Measurements from ENCODE around the gene PTPRE.

Gene PTPRE

GRCh38 chr10:128060341-128061250, 153.7 kb downstream of the PTPRE start:
- no peak for DNase-seq (ENCODE audit: low spot score)

- no peak for DNase-seq (ENCODE audit: low spot score)
Measured at GRCh38 chr10:128061306-128062300, 154.7 kb downstream of the PTPRE start.

GRCh38 chr10:128062331-128062880, 155.5 kb downstream of the PTPRE start:
- no peak for DNase-seq (ENCODE audit: low spot score)

- DNase-seq (ENCODE audit: low spot score): no peak
Measured at GRCh38 chr10:128062881-128063563, 156.1 kb downstream of the PTPRE start.

- no peak for DNase-seq (ENCODE audit: low spot score)
Measured at GRCh38 chr10:128063736-128064107, 156.8 kb downstream of the PTPRE start.

- no peak for DNase-seq (ENCODE audit: low spot score)
Measured at GRCh38 chr10:128064108-128064969, 157.4 kb downstream of the PTPRE start.

- no peak for DNase-seq (ENCODE audit: low spot score)
Measured at GRCh38 chr10:128064970-128065580, 158.2 kb downstream of the PTPRE start.

GRCh38 chr10:128065881-128066534, 159.1 kb downstream of the PTPRE start:
- DNase-seq (ENCODE audit: low spot score): no peak

GRCh38 chr10:128066870-128067382, 160.0 kb downstream of the PTPRE start:
- DNase-seq (ENCODE audit: low spot score): no peak

- no peak for DNase-seq (ENCODE audit: low spot score)
Measured at GRCh38 chr10:128067691-128068397, 160.9 kb downstream of the PTPRE start.

- no peak for DNase-seq (ENCODE audit: low spot score)
Measured at GRCh38 chr10:128068398-128069285, 161.7 kb downstream of the PTPRE start.

- peak; percentile 59 for DNase-seq (ENCODE audit: low spot score)
Measured at GRCh38 chr10:128069351-128070051, 162.6 kb downstream of the PTPRE start.

- DNase-seq (ENCODE audit: low spot score): no peak
Measured at GRCh38 chr10:128070161-128070560, 163.3 kb downstream of the PTPRE start.

GRCh38 chr10:128070721-128071416, 164.0 kb downstream of the PTPRE start:
- no peak for DNase-seq (ENCODE audit: low spot score)

GRCh38 chr10:128071417-128071782, 164.5 kb downstream of the PTPRE start:
- no peak for DNase-seq (ENCODE audit: low spot score)

- DNase-seq (ENCODE audit: low spot score): no peak
Measured at GRCh38 chr10:128072046-128072445, 165.1 kb downstream of the PTPRE start.
